Activated effector memory CD4-positive, alpha-beta T cell treated with anti-CD3 and anti-CD28 coated beads, Interleukin-2, amount 50 U/mL, for 16 hours (primary cell): Measurements from ENCODE around the gene DRAP1.
A peak's percentile ranks its signal among the peaks of the same experiment; 100 is the strongest.
"Not testable (repeated sequence)": the region's sequence is repeated elsewhere in the genome, so short reads cannot be mapped to it uniquely, and the experiment has no call there.

ENCODE experiments used
- DNase-seq: peaks from one replicate; pipeline ENCODE4 v3.0.0-alpha.2; 2020

Gene DRAP1

GRCh38 chr11:65934014-65934413 is 14.8 kb downstream of the DRAP1 start:
- DNase-seq, result no peak

- DNase-seq, result no peak
Observed at GRCh38 chr11:65937766-65938165, 18.5 kb downstream of the DRAP1 start.

GRCh38 chr11:65941720-65942310 is 22.6 kb downstream of the DRAP1 start:
- no peak for DNase-seq

- no peak for DNase-seq
Observed at GRCh38 chr11:65942531-65942930, 23.3 kb downstream of the DRAP1 start.

- DNase-seq, result no peak
Observed at GRCh38 chr11:65944191-65944590, 25.0 kb downstream of the DRAP1 start.

- no peak for DNase-seq
Observed at GRCh38 chr11:65944767-65945166, 25.5 kb downstream of the DRAP1 start.

- DNase-seq, result no peak
Observed at GRCh38 chr11:65945430-65945911, 26.2 kb downstream of the DRAP1 start, which contains the start of gene TSGA10IP. TSGA10IP (plus strand) TSS chr11:65945480; CDS start chr11:65945676, 196 bp downstream.

GRCh38 chr11:65945941-65946558 is 26.8 kb downstream of the DRAP1 start:
- DNase-seq, result no peak

GRCh38 chr11:65946655-65947054 is 27.4 kb downstream of the DRAP1 start:
- DNase-seq, result no peak

GRCh38 chr11:65947133-65947532 is 27.9 kb downstream of the DRAP1 start:
- no peak for DNase-seq

- DNase-seq, result no peak
Observed at GRCh38 chr11:65947603-65948125, 28.4 kb downstream of the DRAP1 start.

GRCh38 chr11:65950711-65951110 is 31.5 kb downstream of the DRAP1 start:
- not testable (repeated sequence) for DNase-seq

- DNase-seq, result not testable (repeated sequence)
Observed at GRCh38 chr11:65951641-65952040, 32.4 kb downstream of the DRAP1 start.

- DNase-seq, result no peak
Observed at GRCh38 chr11:65952052-65952521, 32.9 kb downstream of the DRAP1 start.

- no peak for DNase-seq
Observed at GRCh38 chr11:65953471-65953870, 34.2 kb downstream of the DRAP1 start.

GRCh38 chr11:65954771-65955170 is 35.5 kb downstream of the DRAP1 start:
- no peak for DNase-seq

GRCh38 chr11:65958291-65958690 is 39.1 kb downstream of the DRAP1 start:
- no peak for DNase-seq

- no peak for DNase-seq
Observed at GRCh38 chr11:65958774-65959420, 39.7 kb downstream of the DRAP1 start.

- DNase-seq, result no peak
Observed at GRCh38 chr11:65960824-65961266, 41.6 kb downstream of the DRAP1 start.

GRCh38 chr11:65961267-65962140 is 42.3 kb downstream of the DRAP1 start, which contains the start of gene SART1:
SART1 (plus strand) TSS chr11:65961734; CDS start chr11:65961781, 47 bp downstream.
- peak; percentile 98 for DNase-seq

GRCh38 chr11:65962141-65962564 is 42.9 kb downstream of the DRAP1 start:
- no peak for DNase-seq

- no peak for DNase-seq
Observed at GRCh38 chr11:65964906-65965305, 45.7 kb downstream of the DRAP1 start.
